Measurements from ENCODE around the gene SLC6A2. TPM values are rescaled to one million over a fixed set of nuclear protein-coding genes. Genes with fewer than 3 reads are reported as not detected.
"Not testable (repeated sequence)": the region's sequence is repeated elsewhere in the genome, so short reads cannot be mapped to it uniquely, and the experiment has no call there.

Gene SLC6A2
- 1.7 TPM for polyA plus RNA-seq (ENCODE audit: insufficient read length)

GRCh38 chr16:55655897-55656681, at the start of gene SLC6A2:
SLC6A2 (plus strand) TSS chr16:55655988; CDS start chr16:55656695, 707 bp downstream.
- peak; percentile 45 for DNase-seq

- no peak for DNase-seq
Observed at GRCh38 chr16:55613613-55614335, 42.0 kb upstream of the SLC6A2 start.

- no peak for DNase-seq
Observed at GRCh38 chr16:55615071-55615470, 40.7 kb upstream of the SLC6A2 start.

- not testable (repeated sequence) for DNase-seq
Observed at GRCh38 chr16:55615670-55616069, 40.1 kb upstream of the SLC6A2 start.

- no peak for DNase-seq
Observed at GRCh38 chr16:55621771-55622170, 34.0 kb upstream of the SLC6A2 start.

GRCh38 chr16:55622272-55622671, 33.5 kb upstream of the SLC6A2 start:
- no peak for DNase-seq

GRCh38 chr16:55622930-55623561, 32.7 kb upstream of the SLC6A2 start:
- DNase-seq: no peak

GRCh38 chr16:55623640-55624039, 32.1 kb upstream of the SLC6A2 start:
- no peak for DNase-seq

GRCh38 chr16:55624696-55625095, 31.1 kb upstream of the SLC6A2 start:
- no peak for DNase-seq

- no peak for DNase-seq
Observed at GRCh38 chr16:55625843-55626242, 29.9 kb upstream of the SLC6A2 start.

- no peak for DNase-seq
Observed at GRCh38 chr16:55628306-55628968, 27.4 kb upstream of the SLC6A2 start.

GRCh38 chr16:55630774-55631173, 25.0 kb upstream of the SLC6A2 start:
- DNase-seq: no peak

GRCh38 chr16:55632259-55632658, 23.5 kb upstream of the SLC6A2 start:
- no peak for DNase-seq

- no peak for DNase-seq
Observed at GRCh38 chr16:55634193-55634592, 21.6 kb upstream of the SLC6A2 start.

GRCh38 chr16:55638256-55638655, 17.5 kb upstream of the SLC6A2 start:
- DNase-seq: no peak

GRCh38 chr16:55640701-55641327, 15.0 kb upstream of the SLC6A2 start:
- DNase-seq: no peak

GRCh38 chr16:55641430-55642056, 14.2 kb upstream of the SLC6A2 start:
- DNase-seq: no peak

- no peak for DNase-seq
Observed at GRCh38 chr16:55642611-55643010, 13.2 kb upstream of the SLC6A2 start.

GRCh38 chr16:55643161-55643970, 12.4 kb upstream of the SLC6A2 start:
- no peak for DNase-seq

- no peak for DNase-seq
Observed at GRCh38 chr16:55645986-55646385, 9.8 kb upstream of the SLC6A2 start.

GRCh38 chr16:55647343-55647742, 8.4 kb upstream of the SLC6A2 start:
- DNase-seq: no peak

Data from hindlimb muscle (tissue), 1 donor.